HG03159 (cell line): Measurements from ENCODE around the gene MAGI2.

Experiments
- ATAC-seq: cut with Tn5 transposase; IDR thresholded peaks from one replicate; pipeline ENCODE4 v1.9.1; 2021; ENCODE audit warnings: mild to moderate bottlenecking, moderate library complexity; ENCODE audit not compliant: unreplicated experiment

The MAGI2 gene

GRCh38 chr7:79180533-79180932, 272.9 kb downstream of the MAGI2 start:
- ATAC-seq: no peak

GRCh38 chr7:79176859-79177477, 276.5 kb downstream of the MAGI2 start:
- ATAC-seq: peak; percentile 60

- ATAC-seq: no peak
Measured at GRCh38 chr7:79175374-79175773, 278.1 kb downstream of the MAGI2 start.

GRCh38 chr7:79165225-79165624, 288.2 kb downstream of the MAGI2 start:
- no peak for ATAC-seq

- no peak for ATAC-seq
Measured at GRCh38 chr7:79159040-79159664, 294.3 kb downstream of the MAGI2 start.

GRCh38 chr7:79157281-79157680, 296.2 kb downstream of the MAGI2 start:
- no peak for ATAC-seq

GRCh38 chr7:79149831-79150230, 303.6 kb downstream of the MAGI2 start:
- ATAC-seq: no peak

- no peak for ATAC-seq
Measured at GRCh38 chr7:79142706-79143105, 310.8 kb downstream of the MAGI2 start.

GRCh38 chr7:79141252-79141651, 312.2 kb downstream of the MAGI2 start:
- no peak for ATAC-seq

GRCh38 chr7:79137942-79138341, 315.5 kb downstream of the MAGI2 start:
- no peak for ATAC-seq

- no peak for ATAC-seq
Measured at GRCh38 chr7:79132844-79133451, 320.5 kb downstream of the MAGI2 start.

- no peak for ATAC-seq
Measured at GRCh38 chr7:79130715-79131114, 322.8 kb downstream of the MAGI2 start.

GRCh38 chr7:79124331-79124730, 329.1 kb downstream of the MAGI2 start:
- ATAC-seq: no peak

GRCh38 chr7:79118143-79118542, 335.3 kb downstream of the MAGI2 start:
- no peak for ATAC-seq

GRCh38 chr7:79096361-79096805, 357.1 kb downstream of the MAGI2 start:
- ATAC-seq: no peak

GRCh38 chr7:79093421-79093820, 360.0 kb downstream of the MAGI2 start:
- no peak for ATAC-seq

GRCh38 chr7:79091661-79092060, 361.8 kb downstream of the MAGI2 start:
- no peak for ATAC-seq

GRCh38 chr7:79091011-79091410, 362.5 kb downstream of the MAGI2 start:
- no peak for ATAC-seq

- ATAC-seq: no peak
Measured at GRCh38 chr7:79090543-79090942, 362.9 kb downstream of the MAGI2 start.

GRCh38 chr7:79084423-79084822, 369.0 kb downstream of the MAGI2 start:
- ATAC-seq: no peak

GRCh38 chr7:79079919-79080554, 373.4 kb downstream of the MAGI2 start:
- ATAC-seq: no peak

- ATAC-seq: no peak
Measured at GRCh38 chr7:79078273-79078672, 375.2 kb downstream of the MAGI2 start.
